Lower lobe of right lung (tissue), 2 donors: ENCODE measurements around the gene HOXA2. TPM values are rescaled to one million over a fixed set of nuclear protein-coding genes. Genes with fewer than 3 reads are reported as not detected.

Source experiments
- ATAC-seq, 2 donors: fragments of 200-7000 bp; cut with Tn5 transposase; one replicate each; pipeline ENCODE4 v1.9.1; 2020 to 2022; ENCODE audit warnings: mild to moderate bottlenecking in 2 of 2, moderate library complexity in 2 of 2
- DNase-seq: peaks from one replicate; pipeline ENCODE4 v3.0.0-alpha.2; 2020
- H3K27ac ChIP-seq: fragments of 200-600 bp; one replicate; pipeline ENCODE4 v1.8.0; 2022
- H3K27me3 ChIP-seq: fragments of 200-600 bp; one replicate; pipeline ENCODE4 v1.8.0; 2022; ENCODE audit warnings: low read depth
- H3K36me3 ChIP-seq: fragments of 200-600 bp; one replicate; pipeline ENCODE4 v1.8.0; 2022; ENCODE audit warnings: mild to moderate bottlenecking
- H3K4me1 ChIP-seq: fragments of 200-600 bp; one replicate; pipeline ENCODE4 v1.8.0; 2022
- H3K4me3 ChIP-seq: fragments of 200-600 bp; one replicate; pipeline ENCODE4 v1.8.0; 2022; ENCODE audit warnings: mild to moderate bottlenecking
- H3K9me3 ChIP-seq: fragments of 200-600 bp; one replicate; pipeline ENCODE4 v1.8.0; 2022
- intact Hi-C: fragments of 100-400 bp; cut with DNase I; formaldehyde crosslinking; loops from one replicate; pipeline ENCODE4 v1.11.0; 2022
- long read RNA-seq: library from polyadenylated mRNA; unstranded; transcript quantifications from one replicate; pipeline ENCODE4 v2.0.0, GENCODE V29; 2021
- total RNA-seq: library from RNA; stranded (reverse); fragmentation: NEBNext Ultra II Directional; extraction: Animal tissue kit (Norgen Biotek cat#: 25700); gene quantifications from one replicate; pipeline ENCODE4 v1.2.1, GENCODE V29; 2021
- TF ChIP-seq, protein P1 (sequence below): fragments of 200-600 bp; IDR thresholded peaks from one replicate; pipeline ENCODE4 v1.8.0; 2022; ENCODE audit warnings: antibody characterized with exemption, mild to moderate bottlenecking
- donor health status: DM: no; HTN: yes; CAD: no; lungs with severe emphysema.

The HOXA2 gene
- total RNA-seq: 1.5 TPM
- long read RNA-seq, partial matches to known transcripts: 0 of 2 reads
- long read RNA-seq, other reads (novel, unspliced or antisense): 0 of 2 reads

DNA sequence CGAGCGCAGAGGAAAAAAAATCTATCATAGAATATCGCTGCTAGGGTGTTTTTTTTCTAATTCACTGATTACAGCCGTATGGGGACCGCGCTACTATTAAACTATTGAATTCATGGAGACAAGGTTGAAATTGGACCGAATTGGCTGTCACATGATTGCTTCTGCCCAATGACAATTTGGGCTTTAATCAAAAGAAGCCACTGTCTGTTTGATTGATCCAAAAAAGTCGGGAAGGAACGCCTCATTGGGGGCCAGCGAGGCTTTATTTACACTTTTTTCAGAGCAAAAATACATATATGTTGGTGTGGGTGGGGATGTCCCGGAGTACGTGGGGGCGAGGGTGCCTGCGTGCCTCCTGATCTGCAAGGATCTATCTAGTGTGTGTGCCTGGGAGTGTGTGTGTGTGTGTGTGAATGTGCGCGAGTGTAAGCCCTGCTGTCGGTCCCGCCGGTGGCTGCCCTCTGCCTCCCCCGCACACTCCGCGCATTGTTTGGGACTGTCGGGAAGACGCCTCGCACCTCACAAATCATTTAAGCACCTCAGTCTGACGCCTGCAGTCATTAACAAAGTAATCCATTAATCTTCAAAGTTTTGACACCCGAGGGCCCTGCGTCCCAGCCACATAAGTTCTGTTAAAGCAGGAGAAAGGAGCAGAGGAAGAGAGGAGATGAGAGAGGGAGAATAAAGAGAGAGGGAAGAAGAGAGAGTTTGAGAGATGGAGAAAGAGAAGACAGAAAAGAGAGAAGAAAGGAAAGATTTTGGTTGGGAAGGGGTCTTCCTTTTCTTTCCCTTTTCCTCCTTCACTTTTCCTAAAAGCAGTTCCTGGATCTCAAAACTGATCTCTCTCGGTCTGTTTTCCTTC is at the start of gene HOXA2:
TSS of gene HOXA2 (minus strand) at position 103 of the 862 bp plus-strand sequence. CDS start 183 bp downstream, outside the sequence.
- peak; percentile 34 to 41 for ATAC-seq
- Histone ChIP-seq H3K9me3 (no peaks in the 10 kb centered on the region), H3K4me1 (peaks cover 49% of the 10 kb centered on the region), H3K27ac (peak within 1 kb of the TSS; percentile 94), H3K4me3 (peak within 1 kb of the TSS; percentile 58), H3K36me3 (peaks cover 18% of the 10 kb centered on the region), H3K27me3 (peaks cover 70% of the 10 kb centered on the region)
- TF ChIP-seq, protein P1, sequence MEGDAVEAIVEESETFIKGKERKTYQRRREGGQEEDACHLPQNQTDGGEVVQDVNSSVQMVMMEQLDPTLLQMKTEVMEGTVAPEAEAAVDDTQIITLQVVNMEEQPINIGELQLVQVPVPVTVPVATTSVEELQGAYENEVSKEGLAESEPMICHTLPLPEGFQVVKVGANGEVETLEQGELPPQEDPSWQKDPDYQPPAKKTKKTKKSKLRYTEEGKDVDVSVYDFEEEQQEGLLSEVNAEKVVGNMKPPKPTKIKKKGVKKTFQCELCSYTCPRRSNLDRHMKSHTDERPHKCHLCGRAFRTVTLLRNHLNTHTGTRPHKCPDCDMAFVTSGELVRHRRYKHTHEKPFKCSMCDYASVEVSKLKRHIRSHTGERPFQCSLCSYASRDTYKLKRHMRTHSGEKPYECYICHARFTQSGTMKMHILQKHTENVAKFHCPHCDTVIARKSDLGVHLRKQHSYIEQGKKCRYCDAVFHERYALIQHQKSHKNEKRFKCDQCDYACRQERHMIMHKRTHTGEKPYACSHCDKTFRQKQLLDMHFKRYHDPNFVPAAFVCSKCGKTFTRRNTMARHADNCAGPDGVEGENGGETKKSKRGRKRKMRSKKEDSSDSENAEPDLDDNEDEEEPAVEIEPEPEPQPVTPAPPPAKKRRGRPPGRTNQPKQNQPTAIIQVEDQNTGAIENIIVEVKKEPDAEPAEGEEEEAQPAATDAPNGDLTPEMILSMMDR: no peak
- intact Hi-C loops: no loop called here
- peak; percentile 48 for DNase-seq

DNA sequence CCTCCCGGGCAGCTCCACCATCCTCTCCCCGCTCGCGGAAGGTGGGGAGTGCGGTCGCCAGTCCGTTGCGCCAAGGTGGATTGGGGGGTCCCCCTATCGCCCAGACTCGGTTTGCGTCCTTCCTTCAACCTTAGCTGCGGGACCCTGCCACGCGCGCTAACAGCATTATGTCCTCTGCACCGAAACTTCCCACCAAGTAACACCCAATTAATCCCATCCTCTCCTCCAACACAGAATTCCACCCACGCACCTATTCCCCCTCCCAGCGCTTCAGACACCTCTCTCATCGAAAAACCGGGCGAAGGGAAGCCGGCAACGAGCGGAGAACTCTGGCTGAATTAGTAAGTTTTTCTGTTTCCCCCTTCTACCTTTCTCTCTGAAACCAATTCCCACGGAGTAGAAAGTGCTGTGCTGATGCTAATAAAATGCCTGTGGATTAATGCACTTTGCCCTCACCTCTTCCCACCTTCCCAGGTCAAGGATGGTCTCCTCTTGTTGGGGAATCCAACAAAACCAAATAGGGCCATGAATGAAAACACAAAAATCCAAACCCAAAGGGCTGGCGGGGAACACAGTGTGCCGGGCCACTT is 49.0 kb upstream of the HOXA2 start:
- Histone ChIP-seq H3K4me1 (peaks cover 69% of the 10 kb centered on the region), H3K4me3 (peak overlapping the region; percentile 60), H3K27me3 (peaks cover 94% of the 10 kb centered on the region), H3K27ac (peak overlapping the region; percentile 89), H3K36me3 (no peaks in the 10 kb centered on the region), H3K9me3 (no peaks in the 10 kb centered on the region)
- TF ChIP-seq, protein P1: no peak
- intact Hi-C loops: loop anchor here (10.0 kb wide), 1 partner anchor 777 kb away; no protein-coding TSS in a partner anchor
- ATAC-seq: no peak
- peak; percentile 50 for DNase-seq

DNA sequence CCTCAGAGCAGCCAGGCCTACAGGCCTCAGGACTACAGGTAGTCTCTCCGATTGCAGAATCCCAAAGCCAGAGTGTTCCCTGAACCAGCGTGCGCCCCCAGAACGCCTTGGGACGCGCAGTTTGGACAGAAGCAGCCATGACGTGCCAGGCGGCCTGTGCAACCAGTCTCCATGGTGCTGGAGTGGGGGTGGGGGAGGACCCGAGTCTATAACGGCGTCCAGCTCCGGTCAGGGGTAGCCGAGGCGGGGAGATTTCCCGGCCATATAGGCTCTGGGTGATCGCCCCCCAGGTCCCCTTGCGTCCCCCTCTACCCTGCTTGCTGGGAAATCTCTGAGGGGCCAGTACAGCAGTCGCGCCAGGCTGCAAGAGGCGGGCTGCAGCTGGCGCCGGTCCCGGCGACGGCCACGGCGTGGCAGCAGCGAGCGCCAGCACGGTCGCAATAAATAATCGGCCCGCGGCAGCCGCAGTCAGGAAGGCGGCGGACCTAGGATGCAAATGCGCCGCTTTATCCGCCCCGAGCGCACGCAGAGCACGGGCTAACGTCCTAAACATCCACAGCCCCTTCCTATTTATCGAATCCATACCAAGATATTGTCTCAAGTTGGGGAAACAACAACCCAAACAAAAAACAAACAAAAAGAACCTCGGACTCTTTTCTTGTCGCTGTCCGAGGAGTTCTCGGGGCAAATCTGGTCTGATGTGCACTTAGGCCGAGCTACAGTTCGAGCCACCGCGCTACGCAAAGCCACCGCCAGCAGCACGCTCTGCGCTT is 48.3 kb upstream of the HOXA2 start:
- peaks cover 89% of the 10 kb centered on the region for H3K27me3 ChIP-seq
- peaks cover 63% of the 10 kb centered on the region for H3K4me1 ChIP-seq
- ATAC-seq (peak; percentile 75 to 87), DNase-seq (peak; percentile 82)
- no peaks in the 10 kb centered on the region for H3K9me3 ChIP-seq
- intact Hi-C loops: loop anchor here (10.0 kb wide), 1 partner anchor 776 kb away; no protein-coding TSS in a partner anchor
- peak overlapping the region; percentile 60 for H3K4me3 ChIP-seq
- TF ChIP-seq, protein P1: peak; percentile 90
- no peaks in the 10 kb centered on the region for H3K36me3 ChIP-seq
- peak overlapping the region; percentile 89 for H3K27ac ChIP-seq

DNA sequence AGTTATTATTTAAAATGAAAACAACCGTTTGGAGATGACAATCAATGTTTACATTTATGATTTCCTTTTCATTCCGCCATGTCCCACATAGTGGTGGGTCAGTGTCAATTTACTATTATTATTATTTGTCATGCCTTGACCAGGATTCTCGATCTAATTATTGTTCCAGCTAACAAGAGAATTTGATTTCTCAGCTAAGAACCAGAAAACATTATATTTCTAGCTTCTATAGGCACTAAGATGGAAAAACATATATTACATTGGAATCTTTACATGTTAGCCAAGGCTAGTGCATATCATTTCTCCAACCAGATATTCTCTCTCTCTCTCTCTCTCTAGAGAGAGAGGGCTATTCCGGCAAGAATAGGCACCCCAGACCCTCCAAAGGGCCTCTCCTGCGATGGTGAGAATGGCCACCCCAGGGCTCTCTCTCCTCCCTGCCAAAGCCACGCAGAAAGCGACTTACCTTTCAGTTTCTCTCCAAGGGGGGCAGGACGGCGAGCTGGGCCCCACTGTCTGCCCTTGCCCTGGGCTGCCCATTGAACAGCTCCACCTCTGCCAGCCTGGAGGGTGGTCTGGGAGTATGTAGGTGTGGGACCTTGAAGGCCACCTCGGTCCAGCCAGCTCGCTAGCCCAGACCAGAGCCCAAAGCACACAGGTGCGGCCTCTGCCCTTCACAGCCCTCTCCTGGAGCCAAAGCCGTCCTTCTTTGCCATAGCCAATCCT is 47.5 kb upstream of the HOXA2 start:
- H3K27ac ChIP-seq: peak overlapping the region; percentile 89
- H3K27me3 ChIP-seq: peaks cover 84% of the 10 kb centered on the region

More for the DNA sequence above, 47.5 kb upstream of the HOXA2 start:
- TF ChIP-seq, protein P1: no peak
- Histone ChIP-seq H3K36me3 (no peaks in the 10 kb centered on the region), H3K4me3 (peak overlapping the region; percentile 60), H3K9me3 (no peaks in the 10 kb centered on the region), H3K4me1 (peaks cover 55% of the 10 kb centered on the region)
- ATAC-seq (no peak), DNase-seq (peak; percentile 41)
- intact Hi-C loops: loop anchor here (10.0 kb wide), 1 partner anchor 775 kb away; no protein-coding TSS in a partner anchor
